ENCODE results near the gene OR6B1. TPM values are rescaled to one million over a fixed set of nuclear protein-coding genes. Genes with fewer than 3 reads are reported as not detected.

Gene OR6B1
- total RNA-seq, 2 donors from 2014 or later = not detected

- intact Hi-C loops (cut with DNase I) = no loop called here
- no peak overlapping the region for H3K27ac ChIP-seq
- no peak overlapping the region for H3K4me3 ChIP-seq
- no peaks in the 10 kb centered on the region for H3K9me3 ChIP-seq
- H3K9ac ChIP-seq (ENCODE audit: low read depth in 2 of 2, low read length in 2 of 2) = no peak overlapping the region
- H3K4me1 ChIP-seq = no peaks in the 10 kb centered on the region
- no peaks in the 10 kb centered on the region for H3K27me3 ChIP-seq
- no peak for TF ChIP-seq CTCF (IDR thresholded peaks at IDR 0.05)
- no peaks in the 10 kb centered on the region for H3K36me3 ChIP-seq
- no peak for DNase-seq
Observed at GRCh38 chr7:144028547-144028946, 28.4 kb downstream of the OR6B1 start.

GRCh38 chr7:144032516-144032915 is 32.4 kb downstream of the OR6B1 start:
- H3K27ac ChIP-seq = no peak overlapping the region
- no peak overlapping the region for H3K9ac ChIP-seq (ENCODE audit: low read depth in 2 of 2, low read length in 2 of 2)
- H3K9me3 ChIP-seq = no peaks in the 10 kb centered on the region
- no peak for TF ChIP-seq CTCF (IDR thresholded peaks at IDR 0.05)
- H3K4me1 ChIP-seq = no peaks in the 10 kb centered on the region
- DNase-seq = no peak
- H3K36me3 ChIP-seq = no peaks in the 10 kb centered on the region
- intact Hi-C loops (cut with DNase I) = no loop called here
- H3K4me3 ChIP-seq = no peak overlapping the region
- no peaks in the 10 kb centered on the region for H3K27me3 ChIP-seq

- intact Hi-C loops (cut with DNase I) = no loop called here
- Histone ChIP-seq H3K4me3 (no peak overlapping the region), H3K9ac (ENCODE audit: low read depth in 2 of 2, low read length in 2 of 2) (no peak overlapping the region), H3K9me3 (no peaks in the 10 kb centered on the region), H3K36me3 (no peaks in the 10 kb centered on the region), H3K27me3 (no peaks in the 10 kb centered on the region), H3K27ac (no peak overlapping the region), H3K4me1 (no peaks in the 10 kb centered on the region)
- no peak for DNase-seq
- TF ChIP-seq CTCF (IDR thresholded peaks at IDR 0.05) = no peak
Observed at GRCh38 chr7:144032985-144033709, 33.0 kb downstream of the OR6B1 start.

GRCh38 chr7:144035385-144035784 is 35.3 kb downstream of the OR6B1 start:
- no peaks in the 10 kb centered on the region for H3K9me3 ChIP-seq
- DNase-seq = no peak
- H3K9ac ChIP-seq (ENCODE audit: low read depth in 2 of 2, low read length in 2 of 2) = no peak overlapping the region
- H3K4me3 ChIP-seq = no peak overlapping the region
- H3K27me3 ChIP-seq = no peaks in the 10 kb centered on the region
- no peaks in the 10 kb centered on the region for H3K4me1 ChIP-seq
- no peak overlapping the region for H3K27ac ChIP-seq
- intact Hi-C loops (cut with DNase I) = no loop called here
- no peaks in the 10 kb centered on the region for H3K36me3 ChIP-seq
- no peak for TF ChIP-seq CTCF (IDR thresholded peaks at IDR 0.05)

- Histone ChIP-seq H3K4me3 (no peak overlapping the region), H3K9ac (ENCODE audit: low read depth in 2 of 2, low read length in 2 of 2) (no peak overlapping the region), H3K4me1 (no peaks in the 10 kb centered on the region), H3K27ac (no peak overlapping the region), H3K36me3 (no peaks in the 10 kb centered on the region), H3K27me3 (no peaks in the 10 kb centered on the region), H3K9me3 (no peaks in the 10 kb centered on the region)
- intact Hi-C loops (cut with DNase I) = no loop called here
- no peak for DNase-seq
- TF ChIP-seq CTCF (IDR thresholded peaks at IDR 0.05) = no peak
Observed at GRCh38 chr7:144036302-144036885, 36.3 kb downstream of the OR6B1 start.

All from colonic mucosa (tissue), 4 donors.